HG03469 (cell line): ENCODE data around the gene PUS10.
"Not testable (repeated sequence)": the region's sequence is repeated elsewhere in the genome, so short reads cannot be mapped to it uniquely, and the experiment has no call there.

Experiments used
- ATAC-seq: cut with Tn5 transposase; IDR thresholded peaks from one replicate; pipeline ENCODE4 v1.9.1; 2021; ENCODE audit warnings: mild to moderate bottlenecking, moderate library complexity, moderate number of reproducible peaks; ENCODE audit not compliant: unreplicated experiment

Gene PUS10

GRCh38 chr2:61017556-61018317 is at the start of gene PUS10, which contains the start of gene PEX13:
TSS of gene PUS10 (minus strand) at chr2:61018255. CDS start at chr2:61011890, 6,365 bp downstream.
TSS of gene PEX13 (plus strand) at chr2:61017720. CDS start at chr2:61017760, 40 bp downstream.
- peak; percentile 51 for ATAC-seq

GRCh38 chr2:61065714-61066709 is 48.0 kb upstream of the PUS10 start, which contains the start of gene SANBR:
TSS of gene SANBR (plus strand) at chr2:61065871. CDS start at chr2:61070351, 4,480 bp downstream.
- peak; percentile 93 for ATAC-seq

DNA sequence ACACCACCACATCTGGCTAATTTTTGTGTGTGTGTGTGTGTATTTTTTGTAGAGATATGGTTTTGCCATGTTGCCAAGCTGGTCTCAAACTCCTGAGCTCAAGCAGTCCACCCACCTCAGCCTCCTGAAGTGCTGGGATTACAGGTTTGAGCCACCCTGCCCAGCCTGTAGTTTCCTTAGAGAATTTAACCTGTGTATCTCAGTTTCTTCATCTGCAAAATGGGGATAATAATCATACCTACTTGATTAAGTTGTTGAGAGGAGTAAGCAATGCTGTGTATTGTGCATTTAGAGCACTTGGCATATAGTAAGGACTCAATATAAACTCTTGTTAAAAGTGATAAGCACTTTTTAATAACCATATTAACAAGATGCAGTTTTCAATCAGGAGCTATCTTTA is 41.3 kb upstream of the PUS10 start:
- ATAC-seq, result no peak

DNA sequence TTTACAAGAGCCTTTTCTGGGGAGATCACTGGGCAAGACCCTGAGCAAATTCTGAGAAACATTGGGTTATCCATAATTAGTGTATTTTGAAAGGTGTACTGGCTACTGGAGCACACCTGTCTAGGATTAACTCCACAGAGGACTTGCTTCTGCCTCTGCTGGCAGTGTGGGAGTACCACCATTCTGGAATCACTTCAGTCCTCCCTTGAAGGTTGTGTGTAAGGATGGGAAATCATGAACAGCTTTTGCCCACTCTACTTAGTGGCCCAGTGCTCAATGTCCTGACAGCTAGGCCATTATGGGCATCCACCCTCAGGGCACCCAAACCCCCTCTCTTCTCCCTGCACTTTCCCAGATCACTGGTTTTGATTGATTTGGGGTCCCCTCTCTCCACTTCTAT is 39.5 kb upstream of the PUS10 start:
- ATAC-seq, result no peak

GRCh38 chr2:61055557-61055956 is 37.5 kb upstream of the PUS10 start:
- ATAC-seq, result no peak

GRCh38 chr2:61045999-61046398 is 27.9 kb upstream of the PUS10 start:
- no peak for ATAC-seq

DNA sequence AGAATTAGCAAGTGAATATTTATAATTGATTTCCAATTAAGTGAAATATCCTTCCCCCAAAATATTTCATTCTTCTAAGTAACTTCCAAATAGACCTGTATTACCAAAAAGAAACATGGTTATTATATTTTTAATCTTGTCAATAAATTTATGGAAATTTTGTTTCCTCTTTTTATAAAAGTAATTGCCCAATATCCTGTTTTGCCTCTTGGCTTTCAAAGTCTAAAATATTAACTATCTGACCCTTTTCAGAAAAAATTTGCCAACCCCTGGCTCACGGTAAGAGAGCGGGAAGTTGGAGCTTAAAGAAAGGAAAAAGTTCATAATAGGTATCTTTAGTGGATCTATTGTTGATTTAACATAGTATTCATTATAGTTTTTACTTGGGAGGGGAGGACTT is 27.2 kb upstream of the PUS10 start:
- ATAC-seq, result no peak

- no peak for ATAC-seq
Measured at GRCh38 chr2:61044636-61045035, 26.6 kb upstream of the PUS10 start.

GRCh38 chr2:61042807-61043206 is 24.8 kb upstream of the PUS10 start:
- ATAC-seq, result no peak

DNA sequence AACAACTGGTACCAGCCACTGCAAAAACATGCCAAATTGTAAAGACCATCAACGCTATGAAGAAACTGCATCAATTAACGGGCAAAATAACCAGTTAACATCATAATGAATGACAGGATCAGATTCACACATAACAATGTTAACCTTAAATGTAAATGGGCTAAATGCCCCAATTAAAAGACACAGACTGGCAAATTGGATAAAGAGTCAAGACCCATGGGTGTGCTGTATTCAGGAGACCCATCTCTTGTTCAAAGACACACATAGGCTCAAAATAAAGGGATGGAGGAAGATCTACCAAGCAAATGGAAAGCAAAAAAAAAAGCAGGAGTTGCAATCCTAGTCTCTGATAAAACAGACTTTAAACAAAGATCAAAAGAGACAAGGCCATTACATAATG is 18.6 kb upstream of the PUS10 start:
- ATAC-seq, result not testable (repeated sequence)

DNA sequence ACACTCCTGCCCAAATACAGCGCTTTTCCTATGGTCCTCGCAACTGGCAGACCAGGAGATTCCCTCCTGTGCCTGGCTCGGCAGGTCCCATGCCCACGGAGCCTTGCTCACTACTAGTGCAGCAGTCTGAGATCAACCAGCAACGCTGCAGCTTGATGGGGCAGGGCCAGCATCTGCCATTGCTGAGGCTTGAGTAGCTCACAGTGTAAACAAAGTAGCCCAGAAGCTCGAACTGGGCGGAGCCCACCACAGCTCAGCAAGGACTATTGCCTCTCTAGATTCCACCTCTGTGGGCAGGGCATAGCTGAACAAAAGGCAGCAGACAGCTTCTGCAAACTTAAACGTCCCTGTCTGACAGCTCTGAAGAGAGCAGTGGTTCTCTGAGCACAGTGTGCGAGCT is 16.5 kb upstream of the PUS10 start:
- not testable (repeated sequence) for ATAC-seq

DNA sequence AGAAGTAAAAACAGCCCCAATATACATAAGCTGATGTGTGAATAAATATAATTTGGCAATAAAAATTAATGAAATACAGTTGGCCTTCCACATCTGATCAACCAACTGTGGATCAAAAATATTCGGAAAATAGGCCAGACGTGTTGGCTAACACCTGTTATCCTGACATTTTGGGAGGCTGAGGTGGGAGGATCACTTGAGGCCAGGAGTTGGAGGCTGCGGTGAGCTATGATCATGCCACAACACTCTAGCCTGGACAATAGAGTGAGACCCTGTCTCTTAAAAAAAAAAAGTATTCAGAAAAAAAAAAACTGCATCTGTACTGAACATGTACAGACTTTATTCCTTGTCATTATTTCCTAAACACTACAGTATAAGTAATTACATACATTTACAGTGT is 11.5 kb upstream of the PUS10 start:
- ATAC-seq, result no peak

GRCh38 chr2:61023670-61024069 is 5.6 kb upstream of the PUS10 start:
- ATAC-seq, result no peak

DNA sequence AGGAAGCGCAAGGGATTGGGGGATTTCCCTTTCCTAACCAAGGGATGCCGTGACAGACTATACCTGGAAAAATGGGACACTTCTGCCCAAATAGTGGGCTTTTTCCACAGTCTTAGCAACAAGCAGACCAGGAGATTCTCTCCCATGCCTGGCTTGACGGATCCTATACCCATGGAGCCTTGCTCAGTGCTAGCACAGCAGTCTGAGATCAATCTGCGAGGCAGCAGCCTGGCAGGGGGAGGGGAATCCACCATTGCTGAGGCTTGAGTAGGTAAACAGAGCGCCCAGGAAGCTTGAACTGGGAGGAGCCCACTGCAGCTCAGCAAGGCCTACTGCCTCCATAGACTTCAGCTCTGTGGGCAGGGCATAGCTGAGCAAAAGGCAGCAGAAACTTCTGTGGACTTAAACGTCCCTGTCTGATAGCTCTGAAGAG is 3.2 kb upstream of the PUS10 start:
- no peak for ATAC-seq

DNA sequence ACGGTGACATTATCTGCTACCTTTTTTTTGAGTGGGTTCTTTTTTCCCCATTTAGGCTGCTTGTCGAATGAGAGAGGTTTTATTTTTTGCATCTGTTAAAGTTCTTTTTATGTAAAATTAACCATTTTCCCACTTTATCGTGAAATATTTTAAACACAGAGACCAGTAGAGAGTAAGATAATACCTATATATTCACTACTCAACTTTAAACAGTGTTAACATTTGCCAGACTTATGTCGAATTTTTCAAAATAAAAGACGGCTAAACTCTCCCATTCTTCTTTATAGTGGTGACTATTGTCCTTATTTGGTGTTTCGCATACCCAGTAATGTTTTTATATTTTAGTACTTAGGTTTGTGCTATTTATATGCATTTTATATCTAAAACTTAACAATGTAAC is 743 bp upstream of the PUS10 start:
- no peak for ATAC-seq

DNA sequence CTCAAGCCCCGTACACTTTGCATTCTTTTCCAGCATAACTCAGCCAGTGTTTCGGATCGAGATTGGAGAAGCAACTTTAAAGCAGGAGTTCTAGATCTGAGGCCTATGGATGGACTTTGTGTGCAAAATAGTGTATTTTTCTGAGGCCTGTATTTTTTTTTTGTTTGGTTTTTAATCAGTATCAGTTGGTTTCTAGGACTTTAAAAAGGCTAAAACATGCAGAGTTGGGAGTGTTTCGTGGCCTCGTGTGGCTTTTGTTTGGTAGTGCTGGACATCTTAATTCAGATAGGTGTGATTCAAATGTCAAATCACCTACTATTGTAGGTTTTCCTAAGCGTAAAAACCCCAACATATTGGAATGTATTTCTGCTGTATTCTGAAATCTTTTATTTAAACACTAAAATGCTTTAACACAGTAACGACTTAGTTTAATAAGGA is 282 bp upstream of the PUS10 start:
- no peak for ATAC-seq

DNA sequence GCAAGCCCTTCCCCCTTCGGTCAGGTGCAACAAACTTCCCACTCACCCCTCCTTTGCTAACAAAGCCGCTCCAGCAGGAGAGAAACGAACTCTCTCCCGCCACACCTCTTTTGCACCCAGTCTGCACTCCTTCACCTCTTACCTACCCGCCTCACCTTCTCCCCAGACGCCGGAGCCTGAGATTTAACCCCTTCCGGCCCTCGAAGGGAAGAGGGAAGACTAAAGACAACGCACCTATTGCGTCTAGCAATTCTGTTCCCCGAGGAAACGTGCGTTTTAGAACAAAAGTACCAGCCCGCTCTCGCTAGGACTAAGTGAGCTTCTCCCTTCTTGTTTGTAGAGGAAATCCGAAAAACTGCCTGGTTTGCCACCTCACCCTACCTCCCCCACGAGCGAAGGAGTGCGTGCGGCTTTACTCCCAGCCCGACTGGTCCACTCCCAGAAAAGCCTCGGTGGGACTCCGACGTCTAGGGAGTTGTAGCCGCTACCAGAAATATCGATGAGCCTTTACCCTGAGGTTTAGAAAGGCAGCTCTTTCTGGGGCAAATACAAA is 976 bp downstream of the PUS10 start:
- peak; percentile 27 for ATAC-seq

DNA sequence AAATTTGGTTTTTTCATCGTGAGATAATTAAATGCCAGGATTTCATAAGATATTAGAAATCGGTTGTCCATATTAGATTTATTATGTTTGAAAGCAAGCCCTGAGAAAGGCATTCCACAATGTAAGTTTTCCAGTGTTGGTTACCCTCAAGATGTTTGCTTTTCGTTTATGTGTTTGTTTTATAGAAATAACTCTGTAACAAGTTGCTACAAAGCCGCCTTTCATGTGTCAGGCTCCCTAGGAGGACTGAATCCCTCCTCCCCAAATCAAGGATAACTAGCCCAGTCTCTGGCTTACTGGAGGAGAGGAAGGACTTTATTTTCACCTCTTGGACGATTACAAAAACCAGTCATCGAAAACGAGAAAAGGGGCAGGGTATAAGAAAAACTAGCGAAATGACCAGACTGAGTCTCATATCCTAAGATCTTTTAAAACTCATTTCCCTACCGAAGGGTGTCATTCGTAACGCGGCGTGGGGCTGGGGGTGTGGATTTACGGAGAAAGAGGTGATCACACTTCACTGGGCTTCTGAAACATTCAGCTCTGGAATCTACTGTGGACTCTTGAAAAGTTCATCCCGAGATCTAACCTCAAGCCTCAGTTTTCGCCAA is 1.6 kb downstream of the PUS10 start:
- ATAC-seq, result no peak

DNA sequence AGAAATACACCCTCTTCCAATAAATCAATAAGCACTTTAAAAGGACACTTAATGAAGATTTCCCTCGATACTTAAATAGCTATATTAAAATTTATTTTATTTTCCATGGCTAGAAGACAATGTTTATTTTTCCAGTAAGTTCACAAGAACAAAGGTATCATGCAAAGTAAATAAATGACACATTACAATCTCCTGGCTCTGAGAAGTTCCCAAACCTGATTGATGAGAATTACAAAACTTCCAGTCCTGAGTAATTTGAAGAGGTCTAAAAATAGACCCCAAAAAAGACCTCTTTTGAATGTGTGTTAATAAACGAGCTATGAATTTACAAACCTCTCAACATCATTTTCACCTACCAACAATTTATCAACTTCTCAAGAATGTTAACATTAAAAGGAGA is 2.1 kb downstream of the PUS10 start:
- ATAC-seq, result no peak

DNA sequence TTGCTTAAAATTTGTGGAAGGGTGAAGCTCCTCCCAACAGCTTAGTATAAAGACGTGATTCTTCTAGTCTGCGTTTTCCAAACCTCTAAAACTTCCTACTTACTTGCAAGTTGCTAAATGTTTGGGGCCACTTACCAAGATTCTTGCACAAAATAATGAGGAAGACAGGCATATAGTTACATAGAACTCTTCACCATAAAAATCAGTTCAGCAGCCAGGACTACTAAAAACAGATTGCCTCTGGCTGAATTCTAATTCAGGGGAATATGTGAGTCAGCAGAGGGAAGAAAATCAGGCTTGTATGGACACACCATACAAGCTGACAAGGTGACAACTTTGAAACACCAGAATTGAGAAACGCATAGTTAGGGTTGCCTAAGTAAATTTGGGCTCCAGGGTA is 3.3 kb downstream of the PUS10 start:
- ATAC-seq, result no peak

GRCh38 chr2:61013382-61013781 is 4.7 kb downstream of the PUS10 start:
- no peak for ATAC-seq
